C4-2B (cell line): Measurements from ENCODE around the gene CREB3L1.

Experiments used
- H3K27ac ChIP-seq: fragments of 450-650 bp; 2 replicates; pipeline ENCODE4 v1.5.1; 2017
- ZFX ChIP-seq: fragments of 450-650 bp; IDR thresholded peaks from 2 replicates; pipeline ENCODE4 v1.6.1; 2017
- TF ChIP-seq, protein P1 (sequence below): fragments of 450-650 bp; conservative IDR thresholded peaks from 2 replicates; pipeline ENCODE4 v1.5.1; 2017; ENCODE audit warnings: mild to moderate bottlenecking

CREB3L1 gene, protein sequence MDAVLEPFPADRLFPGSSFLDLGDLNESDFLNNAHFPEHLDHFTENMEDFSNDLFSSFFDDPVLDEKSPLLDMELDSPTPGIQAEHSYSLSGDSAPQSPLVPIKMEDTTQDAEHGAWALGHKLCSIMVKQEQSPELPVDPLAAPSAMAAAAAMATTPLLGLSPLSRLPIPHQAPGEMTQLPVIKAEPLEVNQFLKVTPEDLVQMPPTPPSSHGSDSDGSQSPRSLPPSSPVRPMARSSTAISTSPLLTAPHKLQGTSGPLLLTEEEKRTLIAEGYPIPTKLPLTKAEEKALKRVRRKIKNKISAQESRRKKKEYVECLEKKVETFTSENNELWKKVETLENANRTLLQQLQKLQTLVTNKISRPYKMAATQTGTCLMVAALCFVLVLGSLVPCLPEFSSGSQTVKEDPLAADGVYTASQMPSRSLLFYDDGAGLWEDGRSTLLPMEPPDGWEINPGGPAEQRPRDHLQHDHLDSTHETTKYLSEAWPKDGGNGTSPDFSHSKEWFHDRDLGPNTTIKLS

DNA sequence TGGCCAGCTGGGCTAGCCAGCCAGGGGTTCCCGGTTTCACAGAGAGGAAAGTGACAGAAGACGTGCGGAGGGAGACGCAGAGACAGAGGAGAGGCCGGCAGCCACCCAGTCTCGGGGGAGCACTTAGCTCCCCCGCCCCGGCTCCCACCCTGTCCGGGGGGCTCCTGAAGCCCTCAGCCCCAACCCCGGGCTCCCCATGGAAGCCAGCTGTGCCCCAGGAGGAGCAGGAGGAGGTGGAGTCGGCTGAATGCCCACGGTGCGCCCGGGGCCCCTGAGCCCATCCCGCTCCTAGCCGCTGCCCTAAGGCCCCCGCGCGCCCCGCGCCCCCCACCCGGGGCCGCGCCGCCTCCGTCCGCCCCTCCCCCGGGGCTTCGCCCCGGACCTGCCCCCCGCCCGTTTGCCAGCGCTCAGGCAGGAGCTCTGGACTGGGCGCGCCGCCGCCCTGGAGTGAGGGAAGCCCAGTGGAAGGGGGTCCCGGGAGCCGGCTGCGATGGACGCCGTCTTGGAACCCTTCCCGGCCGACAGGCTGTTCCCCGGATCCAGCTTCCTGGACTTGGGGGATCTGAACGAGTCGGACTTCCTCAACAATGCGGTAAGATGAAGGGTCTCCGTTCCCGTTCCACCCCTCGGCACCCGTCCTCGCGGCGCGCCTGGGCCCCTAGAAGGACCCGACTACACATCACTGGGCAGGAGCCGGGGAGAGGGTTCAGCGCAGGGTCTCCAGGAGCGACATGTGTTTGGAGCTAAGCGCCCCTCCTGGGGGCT, at the start of gene CREB3L1:
Gene CREB3L1, plus strand, starts transcription at position 41 of the 765 bp plus-strand sequence. Its CDS starts 450 bp downstream, at position 491.
- peak within 1 kb of the TSS; percentile 98 for H3K27ac ChIP-seq
- TF ChIP-seq, protein P1, sequence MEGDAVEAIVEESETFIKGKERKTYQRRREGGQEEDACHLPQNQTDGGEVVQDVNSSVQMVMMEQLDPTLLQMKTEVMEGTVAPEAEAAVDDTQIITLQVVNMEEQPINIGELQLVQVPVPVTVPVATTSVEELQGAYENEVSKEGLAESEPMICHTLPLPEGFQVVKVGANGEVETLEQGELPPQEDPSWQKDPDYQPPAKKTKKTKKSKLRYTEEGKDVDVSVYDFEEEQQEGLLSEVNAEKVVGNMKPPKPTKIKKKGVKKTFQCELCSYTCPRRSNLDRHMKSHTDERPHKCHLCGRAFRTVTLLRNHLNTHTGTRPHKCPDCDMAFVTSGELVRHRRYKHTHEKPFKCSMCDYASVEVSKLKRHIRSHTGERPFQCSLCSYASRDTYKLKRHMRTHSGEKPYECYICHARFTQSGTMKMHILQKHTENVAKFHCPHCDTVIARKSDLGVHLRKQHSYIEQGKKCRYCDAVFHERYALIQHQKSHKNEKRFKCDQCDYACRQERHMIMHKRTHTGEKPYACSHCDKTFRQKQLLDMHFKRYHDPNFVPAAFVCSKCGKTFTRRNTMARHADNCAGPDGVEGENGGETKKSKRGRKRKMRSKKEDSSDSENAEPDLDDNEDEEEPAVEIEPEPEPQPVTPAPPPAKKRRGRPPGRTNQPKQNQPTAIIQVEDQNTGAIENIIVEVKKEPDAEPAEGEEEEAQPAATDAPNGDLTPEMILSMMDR, result no peak
- TF ChIP-seq ZFX, result no peak

DNA sequence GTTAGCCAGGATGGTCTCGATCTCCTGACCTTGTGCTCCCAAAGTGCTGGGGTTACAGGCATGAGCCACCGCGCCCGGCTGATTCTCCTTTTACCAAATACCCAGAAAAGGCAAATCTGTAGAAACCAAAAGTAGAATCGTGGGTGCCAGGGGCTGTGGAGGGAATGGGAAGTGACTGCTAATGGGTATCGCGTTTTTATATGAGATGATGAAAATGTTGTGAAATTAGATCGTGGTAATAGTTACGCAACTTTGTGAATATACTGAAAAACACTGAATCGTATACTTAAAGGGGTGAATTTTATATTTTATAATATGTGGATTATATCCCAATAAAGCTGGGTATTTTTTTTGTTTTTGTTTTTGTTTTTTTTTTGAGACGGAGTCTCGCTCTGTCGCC, 48.2 kb upstream of the CREB3L1 start:
- H3K27ac ChIP-seq, result no peak overlapping the region
- no peak for TF ChIP-seq ZFX
- TF ChIP-seq, protein P1, result no peak

DNA sequence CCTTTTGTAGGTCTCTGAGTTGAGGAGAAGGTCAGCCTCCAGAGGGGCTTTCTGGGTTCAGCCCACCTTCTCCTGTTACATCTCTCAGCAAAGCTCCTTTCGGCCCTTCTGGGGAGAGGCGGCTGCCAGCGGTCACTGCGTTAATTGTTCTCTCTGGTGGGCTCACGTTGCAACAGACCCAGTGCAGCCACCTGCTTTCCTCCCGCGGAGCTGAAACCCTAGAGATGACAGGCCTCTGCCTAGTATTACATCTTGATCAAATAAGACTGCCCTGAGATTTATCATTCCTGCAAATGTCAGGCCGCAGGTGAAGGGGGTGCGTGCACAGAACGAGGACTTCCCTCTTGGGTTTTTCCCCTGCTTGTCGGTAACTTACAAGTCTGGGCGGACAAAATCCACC, 43.2 kb upstream of the CREB3L1 start:
- no peak for TF ChIP-seq ZFX
- TF ChIP-seq, protein P1, result no peak
- H3K27ac ChIP-seq, result no peak overlapping the region

DNA sequence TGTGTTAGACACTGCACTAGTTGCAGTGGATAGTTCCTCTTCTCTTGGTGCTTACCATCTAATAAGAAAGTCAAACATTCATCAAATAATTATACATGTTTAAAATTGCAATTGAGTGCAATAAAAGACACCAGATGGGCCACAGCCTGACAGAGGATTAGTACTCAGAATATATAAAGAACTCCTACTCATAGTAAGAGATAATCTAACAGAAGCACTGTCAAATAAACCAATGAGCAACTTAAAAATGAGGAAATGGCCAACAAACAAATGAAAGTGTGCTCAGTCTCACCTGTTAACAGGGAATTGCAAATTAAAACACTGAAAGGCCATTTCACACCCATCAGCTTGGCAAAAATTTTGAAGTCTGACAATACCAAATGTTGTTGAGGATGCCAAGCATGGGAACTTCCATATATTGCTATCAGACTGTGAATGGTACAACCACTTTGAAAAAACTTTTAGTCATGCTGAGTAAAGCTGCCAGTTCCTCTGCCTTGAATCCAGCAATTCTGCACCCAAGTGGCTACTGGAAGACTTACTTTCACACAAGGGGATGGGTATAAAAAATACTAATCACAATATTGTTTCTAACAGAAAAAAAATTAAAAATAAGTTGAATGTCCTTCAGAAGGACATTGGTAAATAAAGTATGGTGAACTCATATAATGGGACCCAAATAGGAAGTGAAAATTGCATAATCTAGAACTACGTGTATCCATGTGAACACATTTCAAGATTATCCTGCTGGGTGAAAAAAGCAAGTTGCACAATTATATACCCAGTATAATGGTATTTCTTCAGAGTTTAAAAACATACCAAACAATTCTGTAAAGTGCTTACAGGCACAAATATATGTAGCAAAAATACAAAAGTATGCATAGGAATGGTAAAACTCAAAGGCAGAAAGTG, 41.4 kb upstream of the CREB3L1 start:
- no peak overlapping the region for H3K27ac ChIP-seq
- TF ChIP-seq ZFX, result no peak
- TF ChIP-seq, protein P1, result 0 out of 2 replicates have a peak, but pooled peaks have one; percentile 5

DNA sequence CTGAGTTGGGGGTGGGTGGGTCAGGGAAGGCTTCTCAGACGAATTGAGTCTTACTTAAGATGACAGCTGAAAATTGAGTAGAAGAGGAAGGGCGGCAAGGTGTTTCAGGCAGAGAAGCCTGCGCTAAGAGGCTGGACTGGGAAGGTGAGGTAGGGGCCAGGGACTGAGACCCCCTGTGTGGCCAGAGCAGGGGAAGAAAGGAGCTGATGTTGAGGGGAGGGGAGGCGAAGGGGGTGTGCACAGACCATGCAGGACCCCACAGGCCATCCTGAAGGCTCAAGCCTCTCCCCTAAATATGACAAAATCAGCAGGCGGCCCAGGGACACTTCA, 40.6 kb upstream of the CREB3L1 start:
- TF ChIP-seq, protein P1, result no peak
- TF ChIP-seq ZFX, result no peak
- H3K27ac ChIP-seq, result no peak overlapping the region

DNA sequence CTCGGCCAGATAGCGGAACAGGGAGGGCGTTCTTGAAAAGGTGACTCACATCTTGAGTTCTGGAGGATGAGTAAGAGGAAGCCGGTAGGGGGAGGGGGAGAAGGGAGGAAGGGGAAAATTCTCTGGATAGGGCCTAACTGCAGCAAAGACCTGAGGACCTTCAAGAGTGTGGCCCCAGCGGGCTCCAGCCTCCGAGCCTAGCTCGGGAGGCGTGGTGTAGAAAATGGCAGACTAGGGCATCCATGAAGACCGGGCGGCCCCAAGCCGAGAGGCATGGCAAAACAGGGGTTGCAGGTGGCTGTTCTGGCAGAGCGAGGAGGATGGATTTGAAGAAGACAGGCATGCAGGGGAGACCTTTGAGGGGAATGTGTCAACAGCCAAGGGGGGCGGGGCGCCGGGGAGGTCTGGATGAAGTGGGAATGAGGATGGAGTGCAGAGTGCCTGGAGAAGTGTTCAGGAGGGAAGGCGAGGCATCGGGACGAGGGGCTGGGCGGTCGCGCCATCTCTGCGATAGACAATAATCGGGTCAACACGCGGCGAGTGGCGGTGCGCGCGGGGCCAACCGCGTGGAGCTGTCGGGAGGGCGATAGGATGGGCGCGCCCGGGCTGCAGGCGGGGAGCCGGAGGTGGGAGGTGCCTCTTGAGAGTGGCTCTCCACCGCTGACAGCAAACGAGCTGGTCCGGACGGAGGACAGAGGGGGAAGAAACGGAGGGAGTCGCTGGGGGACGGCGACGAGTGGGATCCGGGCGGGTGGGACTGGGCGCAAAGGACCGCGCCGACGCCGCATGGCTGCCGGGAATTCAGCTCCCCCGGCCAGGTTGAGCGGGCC, 40.0 kb upstream of the CREB3L1 start:
- TF ChIP-seq ZFX, result no peak
- TF ChIP-seq, protein P1, result no peak
- no peak overlapping the region for H3K27ac ChIP-seq
